SK-N-SH (cell line): ENCODE results near the gene PDK4.

Experiments
- CTCF ChIP-seq: fragments of 200-600 bp; sonication (generic); IDR thresholded peaks from 2 replicates; pipeline ENCODE4 v1.6.1; 2017; ENCODE audit warnings: antibody characterized with exemption, mild to moderate bottlenecking, moderate library complexity
- EP300 ChIP-seq, 2 experiments: IDR thresholded peaks; 2 replicates each; pipeline versions ENCODE4 v1.4.0 to v1.6.1; 2012; ENCODE audit warnings: borderline replicate concordance in 1 of 2, low read depth in 1 of 2, low read length in 1 of 2
- EZH2phosphoT487 ChIP-seq: fragments of 200-600 bp; sonication (generic); IDR thresholded peaks from 2 replicates; pipeline ENCODE4 v1.6.1; 2017; ENCODE audit warnings: low read depth, mixed run types, mild to moderate bottlenecking, antibody characterized with exemption, moderate library complexity, borderline replicate concordance
- GABPA ChIP-seq: IDR thresholded peaks from 2 replicates; pipeline ENCODE4 v1.4.0; 2012; ENCODE audit warnings: low read depth, mild to moderate bottlenecking
- JUND ChIP-seq: IDR thresholded peaks from 2 replicates; pipeline ENCODE4 v1.4.0; 2012
- MAX ChIP-seq: IDR thresholded peaks from 2 replicates; pipeline ENCODE4 v1.4.0; 2012; ENCODE audit warnings: low read depth
- MXI1 ChIP-seq: IDR thresholded peaks from 2 replicates; pipeline ENCODE4 v1.6.1; 2012; ENCODE audit warnings: mild to moderate bottlenecking, low read depth, low read length, improper control_type of control experiment
- POLR2AphosphoS5 ChIP-seq: IDR thresholded peaks from 2 replicates; pipeline ENCODE4 v1.6.1; 2012; ENCODE audit warnings: low read depth, low read length
- RAD21 ChIP-seq: IDR thresholded peaks from 2 replicates; pipeline ENCODE4 v1.6.1; 2012; ENCODE audit warnings: mild to moderate bottlenecking, low read length
- SMC3 ChIP-seq: IDR thresholded peaks from 2 replicates; pipeline ENCODE4 v1.6.1; 2012; ENCODE audit warnings: low read depth, low read length, improper control_type of control experiment
- TAF1 ChIP-seq: IDR thresholded peaks from 2 replicates; pipeline ENCODE4 v1.6.1; 2012; ENCODE audit warnings: low read depth, mild to moderate bottlenecking, low read length, moderate library complexity, borderline replicate concordance
- USF1 ChIP-seq: IDR thresholded peaks from 2 replicates; pipeline ENCODE4 v1.4.0; 2012; ENCODE audit warnings: low read depth, borderline replicate concordance
- USF2 ChIP-seq: fragments of 150-350 bp; IDR thresholded peaks from 2 replicates; pipeline ENCODE4 v1.6.1; 2017; ENCODE audit warnings: antibody characterized with exemption, low read length, low read depth, borderline replicate concordance

- TF ChIP-seq RAD21, result no peak
- TF ChIP-seq CTCF, result no peak
- no peak for TF ChIP-seq POLR2AphosphoS5
- no peak for TF ChIP-seq EZH2phosphoT487
- no peak for TF ChIP-seq SMC3
- no peak for TF ChIP-seq JUND
- TF ChIP-seq MXI1, result no peak
- TF ChIP-seq TAF1, result no peak
- no peak for TF ChIP-seq USF1
- no peak for TF ChIP-seq USF2
- TF ChIP-seq GABPA, result no peak
- no peak for TF ChIP-seq MAX
- TF ChIP-seq EP300 (IDR thresholded peaks at IDR 0.05; ENCODE audit: borderline replicate concordance in 1 of 2, low read depth in 1 of 2, low read length in 1 of 2), result no peak
Measured at GRCh38 chr7:95631527-95631926, 35.2 kb upstream of the PDK4 start.
